Activated naive CD4-positive, alpha-beta T cell treated with anti-CD3 and anti-CD28 coated beads for 36 hours (primary cell): ENCODE results near the gene SAFB. TPM values are rescaled to one million over a fixed set of nuclear protein-coding genes. Genes with fewer than 3 reads are reported as not detected.
A peak's percentile ranks its signal among the peaks of the same experiment; 100 is the strongest.

Source experiments
- CTCF ChIA-PET: fragments of 350-600 bp; sonication (Branson Sonifier 250); formaldehyde crosslinking; loops from one replicate; lab custom pipeline; 2021; ENCODE audit warnings: antibody characterized with exemption; lab: Charles Lee
- DNase-seq: peaks from one replicate; pipeline ENCODE4 v3.0.0-alpha.2; 2020
- H3K27ac Mint-ChIP-seq: one replicate; pipeline ENCODE4 v1.8.0; 2021; ENCODE audit warnings: mild to moderate bottlenecking, mixed read lengths
- H3K27me3 Mint-ChIP-seq: one replicate; pipeline ENCODE4 v1.8.0; 2021; ENCODE audit warnings: low read depth, mixed read lengths
- H3K36me3 Mint-ChIP-seq: one replicate; pipeline ENCODE4 v1.8.0; 2021; ENCODE audit warnings: low read depth, mixed read lengths
- H3K4me1 Mint-ChIP-seq: one replicate; pipeline ENCODE4 v1.8.0; 2021; ENCODE audit warnings: low read depth, mixed read lengths
- H3K4me3 Mint-ChIP-seq: one replicate; pipeline ENCODE4 v1.8.0; 2021; ENCODE audit warnings: mild to moderate bottlenecking, moderate library complexity, mixed read lengths
- H3K9me3 Mint-ChIP-seq: one replicate; pipeline ENCODE4 v1.8.0; 2021; ENCODE audit warnings: mixed read lengths
- intact Hi-C: fragments of 100-400 bp; cut with micrococcal nuclease; formaldehyde crosslinking; loops from one replicate; pipeline ENCODE4 v1.15.1; 2023
- total RNA-seq, 2 experiments: library from RNA; stranded (reverse); gene quantifications; one replicate each; pipeline ENCODE4 v1.2.3, GENCODE V29; 2021

SAFB gene
- total RNA-seq = 100 to 1,000 TPM; 120 to 129 TPM

- Mint-ChIP-seq H3K27me3 (no peaks in the 10 kb centered on the region), H3K4me3 (peak within 1 kb of the TSS; percentile 100), H3K4me1 (peaks cover 69% of the 10 kb centered on the region), H3K36me3 (peaks cover 63% of the 10 kb centered on the region), H3K27ac (peak within 1 kb of the TSS; percentile 99), H3K9me3 (no peaks in the 10 kb centered on the region)
- intact Hi-C loops = loop anchor here (1.0 to 10.0 kb wide), 9 partner anchors 58 to 710 kb away; partner anchors contain the start of genes CATSPERD, LONP1, MICOS13 and NDUFA11
- DNase-seq = peak; percentile 99
- CTCF ChIA-PET = interaction anchor here (0.7 to 1.3 kb wide), 4 partner anchors 12 to 181 kb away, joined by 3 to 12 read pairs (median 5); partner anchors contain the start of gene RPL36
These were observed at the start of gene SAFB, which contains the start of gene SAFB2 for GRCh38 chr19:5622465-5623396. Gene SAFB (plus strand): TSS chr19:5623083. CDS start chr19:5623206, 123 bp downstream. Gene SAFB2 (minus strand): TSS chr19:5622776. CDS start chr19:5622715, 61 bp downstream.

- no peak overlapping the region for H3K4me3 Mint-ChIP-seq
- intact Hi-C loops = no loop called here
- no peak for DNase-seq
- H3K27ac Mint-ChIP-seq = no peak overlapping the region
- H3K4me1 Mint-ChIP-seq = peaks cover 5% of the 10 kb centered on the region
- CTCF ChIA-PET = interaction anchor here (0.7 kb wide), 1 partner anchor 89 kb away, joined by 5 read pairs; no protein-coding TSS in a partner anchor
- no peaks in the 10 kb centered on the region for H3K27me3 Mint-ChIP-seq
- H3K9me3 Mint-ChIP-seq = no peaks in the 10 kb centered on the region
- H3K36me3 Mint-ChIP-seq = no peaks in the 10 kb centered on the region
These were observed 47.3 kb upstream of the SAFB start for GRCh38 chr19:5575590-5575989.

GRCh38 chr19:5578097-5578846, 44.6 kb upstream of the SAFB start:
- intact Hi-C loops = no loop called here

GRCh38 chr19:5579286-5579685, 43.6 kb upstream of the SAFB start:
- no peaks in the 10 kb centered on the region for H3K9me3 Mint-ChIP-seq
- H3K27ac Mint-ChIP-seq = no peak overlapping the region
- intact Hi-C loops = no loop called here
- no peak overlapping the region for H3K4me3 Mint-ChIP-seq
- H3K36me3 Mint-ChIP-seq = no peaks in the 10 kb centered on the region
- no peak for DNase-seq
- H3K4me1 Mint-ChIP-seq = peaks cover 5% of the 10 kb centered on the region
- CTCF ChIA-PET = interaction anchor here (0.6 to 0.9 kb wide), 2 partner anchors 32 to 810 kb away, joined by 3 read pairs; no protein-coding TSS in a partner anchor
- no peaks in the 10 kb centered on the region for H3K27me3 Mint-ChIP-seq

More at GRCh38 chr19:5578097-5578846, 44.6 kb upstream of the SAFB start:
- Mint-ChIP-seq H3K27me3 (no peaks in the 10 kb centered on the region), H3K4me1 (peaks cover 5% of the 10 kb centered on the region), H3K4me3 (no peak overlapping the region), H3K9me3 (no peaks in the 10 kb centered on the region), H3K27ac (no peak overlapping the region), H3K36me3 (no peaks in the 10 kb centered on the region)
- CTCF ChIA-PET = interaction anchor here (0.9 kb wide), 1 partner anchor 31 kb away, joined by 3 read pairs; no protein-coding TSS in a partner anchor
- peak; percentile 73 for DNase-seq

- H3K27me3 Mint-ChIP-seq = no peaks in the 10 kb centered on the region
- CTCF ChIA-PET = interaction anchor here (0.6 to 1.1 kb wide), 3 partner anchors 58 to 811 kb away, joined by 3 read pairs; no protein-coding TSS in a partner anchor
- intact Hi-C loops = loop anchor here (10.0 kb wide), 1 partner anchor 215 kb away; the partner anchor contains the start of gene DUS3L
- DNase-seq = no peak
- H3K9me3 Mint-ChIP-seq = no peaks in the 10 kb centered on the region
- H3K4me3 Mint-ChIP-seq = no peak overlapping the region
- no peaks in the 10 kb centered on the region for H3K36me3 Mint-ChIP-seq
- H3K4me1 Mint-ChIP-seq = peaks cover 5% of the 10 kb centered on the region
- no peak overlapping the region for H3K27ac Mint-ChIP-seq
These were observed 43.2 kb upstream of the SAFB start for GRCh38 chr19:5579697-5580096.

- Mint-ChIP-seq H3K27ac (no peak overlapping the region), H3K4me3 (no peak overlapping the region), H3K36me3 (no peaks in the 10 kb centered on the region), H3K4me1 (peaks cover 5% of the 10 kb centered on the region), H3K9me3 (no peaks in the 10 kb centered on the region), H3K27me3 (no peaks in the 10 kb centered on the region)
- DNase-seq = no peak
- CTCF ChIA-PET = interaction anchor here (0.7 to 1.1 kb wide), 4 partner anchors 12 to 86 kb away, joined by 3 read pairs; partner anchors contain the start of gene TINCR
- intact Hi-C loops = loop anchor here (10.0 kb wide), 1 partner anchor 215 kb away; the partner anchor contains the start of gene DUS3L
These were observed 42.7 kb upstream of the SAFB start for GRCh38 chr19:5580161-5580571.

- Mint-ChIP-seq H3K27me3 (no peaks in the 10 kb centered on the region), H3K4me3 (no peak overlapping the region), H3K27ac (peak overlapping the region; percentile 73), H3K4me1 (peaks cover 19% of the 10 kb centered on the region), H3K9me3 (no peaks in the 10 kb centered on the region), H3K36me3 (peaks cover 21% of the 10 kb centered on the region)
- CTCF ChIA-PET = interaction anchor here (1.0 kb wide), 1 partner anchor 12 kb away, joined by 8 read pairs; no protein-coding TSS in a partner anchor
- intact Hi-C loops = loop anchor here (10.0 kb wide), 1 partner anchor 209 kb away; the partner anchor contains the start of gene DUS3L
- DNase-seq = peak; percentile 85
These were observed 37.2 kb upstream of the SAFB start for GRCh38 chr19:5585461-5586299.

GRCh38 chr19:5586300-5587070, 36.4 kb upstream of the SAFB start:
- CTCF ChIA-PET = interaction anchor here (0.6 to 0.8 kb wide), 2 partner anchors 52 to 317 kb away, joined by 3 to 4 read pairs; no protein-coding TSS in a partner anchor
- Mint-ChIP-seq H3K4me1 (peaks cover 19% of the 10 kb centered on the region), H3K9me3 (no peaks in the 10 kb centered on the region), H3K27me3 (no peaks in the 10 kb centered on the region), H3K36me3 (peaks cover 22% of the 10 kb centered on the region), H3K27ac (peak overlapping the region; percentile 18), H3K4me3 (no peak overlapping the region)
- intact Hi-C loops = loop anchor here (10.0 kb wide), 1 partner anchor 208 kb away; the partner anchor contains the start of gene DUS3L
- no peak for DNase-seq

- Mint-ChIP-seq H3K4me1 (peaks cover 19% of the 10 kb centered on the region), H3K27me3 (no peaks in the 10 kb centered on the region), H3K27ac (no peak overlapping the region), H3K36me3 (peaks cover 27% of the 10 kb centered on the region), H3K4me3 (no peak overlapping the region), H3K9me3 (no peaks in the 10 kb centered on the region)
- intact Hi-C loops = loop anchor here (10.0 kb wide), 1 partner anchor 208 kb away; the partner anchor contains the start of gene DUS3L
- no peak for DNase-seq
- CTCF ChIA-PET = interaction anchor here (0.6 to 0.8 kb wide), 2 partner anchors 52 to 316 kb away, joined by 3 to 4 read pairs; no protein-coding TSS in a partner anchor
These were observed 35.8 kb upstream of the SAFB start for GRCh38 chr19:5587071-5587455.

GRCh38 chr19:5587661-5588060, 35.2 kb upstream of the SAFB start:
- Mint-ChIP-seq H3K4me3 (no peak overlapping the region), H3K36me3 (peaks cover 27% of the 10 kb centered on the region), H3K9me3 (no peaks in the 10 kb centered on the region), H3K4me1 (peaks cover 19% of the 10 kb centered on the region), H3K27ac (no peak overlapping the region), H3K27me3 (no peaks in the 10 kb centered on the region)
- DNase-seq = no peak
- intact Hi-C loops = loop anchor here (10.0 kb wide), 1 partner anchor 207 kb away; the partner anchor contains the start of gene DUS3L
- CTCF ChIA-PET = no interaction called here
